Measurements from ENCODE around the gene PRLHR.
A peak's percentile ranks its signal among the peaks of the same experiment; 100 is the strongest.

GRCh38 chr10:118594392-118595063 lies 920 bp downstream of the PRLHR start:
- TF ChIP-seq USF1 (CRISPR knock-in tag; IDR thresholded peaks at IDR 0.05): peak; percentile 97
- TF ChIP-seq ZNF232 (CRISPR knock-in tag; IDR thresholded peaks at IDR 0.05): peak; percentile 100
- peak; percentile 92 for TF ChIP-seq ATF3 (CRISPR knock-in tag; conservative IDR thresholded peaks at IDR 0.05)
- peak; percentile 54; the same call in 1 of the 2 replicates for TF ChIP-seq CTCF (IDR thresholded peaks at IDR 0.05)
- TF ChIP-seq TP53 (CRISPR knock-in tag; IDR thresholded peaks at IDR 0.05): peak; percentile 99
- TF ChIP-seq E2F4 (CRISPR knock-in tag; IDR thresholded peaks at IDR 0.05; ENCODE audit: borderline replicate concordance, low read depth): peak; percentile 97
- peak; percentile 92 for TF ChIP-seq CREM (CRISPR knock-in tag; IDR thresholded peaks at IDR 0.05)
- TF ChIP-seq JUN (CRISPR knock-in tag; IDR thresholded peaks at IDR 0.05): peak; percentile 99
- TF ChIP-seq NR2C2 (CRISPR knock-in tag; IDR thresholded peaks at IDR 0.05): peak; percentile 90
- peak; percentile 92 for TF ChIP-seq ATF2 (CRISPR knock-in tag; IDR thresholded peaks at IDR 0.05; ENCODE audit: borderline replicate concordance, low read depth)
- peak; percentile 94 for TF ChIP-seq USF2 (CRISPR knock-in tag; IDR thresholded peaks at IDR 0.05)
- peak; percentile 98 for TF ChIP-seq ZNF138 (CRISPR knock-in tag; conservative IDR thresholded peaks at IDR 0.05)
